Endothelial cell of umbilical vein (primary cell): ENCODE measurements around the gene AGBL4. TPM values are rescaled to one million over a fixed set of nuclear protein-coding genes. Genes with fewer than 3 reads are reported as not detected.

Experiments
- BruUV-seq: library from RNA; stranded (reverse); fragments of 400-500 nt; replicated peaks from 2 replicates; lab custom pipeline; 2021; lab: Mats Ljungman, UMichigan
- CTCF ChIA-PET: fragments of 300-600, 350-600 bp; sonication (Branson Sonifier 250); formaldehyde crosslinking; loops from one replicate; lab custom pipeline; 2021; ENCODE audit warnings: antibody characterized with exemption, inconsistent platforms; lab: Charles Lee
- POLR2A ChIA-PET: fragments of 300-600, 350-600 bp; sonication (Branson Sonifier 250); formaldehyde crosslinking; loops from one replicate; lab custom pipeline; 2021; ENCODE audit warnings: antibody characterized with exemption, inconsistent platforms; lab: Charles Lee
- DNase-seq: peaks from one replicate; pipeline ENCODE4 v3.0.0-alpha.2; 2011; ENCODE audit warnings: low read depth, low spot score
- FAIRE-seq: peaks from 2 replicates; lab custom pipeline; 2011; peaks lifted over from hg19 to GRCh38; lab: Jason Lieb, UNC
- H2AFZ ChIP-seq: 2 replicates; pipeline ENCODE4 v1.6.0; 2012; ENCODE audit warnings: low read depth, low read length, control low read depth, inconsistent platforms
- H3K27ac ChIP-seq: 2 replicates; pipeline ENCODE4 v1.5.1; 2011; ENCODE audit warnings: low read depth, mild to moderate bottlenecking, control low read depth, low read length, moderate library complexity; ENCODE audit not compliant: insufficient read depth
- H3K27me3 ChIP-seq, 2 experiments: 2 replicates each; pipeline versions ENCODE4 v1.6.0 to v1.6.1; 2011; ENCODE audit warnings: low read length in 2 of 2, mixed read lengths in 1 of 2; ENCODE audit not compliant: control insufficient read depth in 2 of 2, insufficient read depth in 2 of 2
- H3K36me3 ChIP-seq, 2 experiments: 2 replicates in 1 of 2; 3 replicates in 1 of 2; pipeline ENCODE4 v1.5.1; 2011; ENCODE audit warnings: low read length in 2 of 2, mild to moderate bottlenecking in 1 of 2, moderate library complexity in 1 of 2; ENCODE audit not compliant: control insufficient read depth in 2 of 2, insufficient read depth in 2 of 2; ENCODE audit errors: extremely low read depth in 1 of 2
- H3K4me1 ChIP-seq: 3 replicates; pipeline ENCODE4 v1.5.1; 2011; ENCODE audit warnings: mild to moderate bottlenecking, low read length; ENCODE audit not compliant: control insufficient read depth, insufficient read depth; ENCODE audit errors: extremely low read depth
- H3K4me2 ChIP-seq: 2 replicates; pipeline ENCODE4 v1.6.1; 2011; ENCODE audit warnings: low read length, control low read depth, mixed read lengths; ENCODE audit not compliant: insufficient read depth
- H3K4me3 ChIP-seq, 3 experiments: fragments of 200-600 bp in 1 of 3; sonication (generic), shearing (Covaris generic) in 1 of 3; replicated peaks in 1 of 3; 2 replicates each; pipeline ENCODE4 v1.5.1; 2011 to 2016; ENCODE audit warnings: control low read depth in 3 of 3, low read length in 3 of 3, mild to moderate bottlenecking in 2 of 3, inconsistent platforms in 1 of 3, low read depth in 1 of 3, moderate library complexity in 1 of 3; ENCODE audit not compliant: insufficient read depth in 1 of 3
- H3K79me2 ChIP-seq: 2 replicates; pipeline ENCODE4 v1.6.0; 2012; ENCODE audit warnings: low read length, inconsistent platforms; ENCODE audit not compliant: control insufficient read depth, insufficient read depth
- H3K9ac ChIP-seq: replicated peaks from 2 replicates; pipeline ENCODE3; 2011; ENCODE audit warnings: low read length, control low read depth; ENCODE audit not compliant: insufficient read depth; ENCODE audit errors: extremely low read depth
- H3K9me1 ChIP-seq: replicated peaks from 3 replicates; pipeline ENCODE4 v1.6.0; 2011; ENCODE audit warnings: mild to moderate bottlenecking, low read length; ENCODE audit not compliant: control insufficient read depth, insufficient read depth; ENCODE audit errors: extremely low read depth
- H3K9me3 ChIP-seq: replicated peaks from 2 replicates; pipeline ENCODE4 v1.5.1; 2012; ENCODE audit warnings: low read length, inconsistent platforms; ENCODE audit not compliant: control insufficient read depth, insufficient read depth
- H4K20me1 ChIP-seq: replicated peaks from 2 replicates; pipeline ENCODE3; 2011; ENCODE audit warnings: mild to moderate bottlenecking, low read length; ENCODE audit not compliant: control insufficient read depth, insufficient read depth; ENCODE audit errors: extremely low read depth
- EZH2 ChIP-seq: IDR thresholded peaks from 2 replicates; pipeline ENCODE4 v1.6.1; 2012; ENCODE audit warnings: borderline replicate concordance, low read depth, mild to moderate bottlenecking, moderate library complexity, low read length, inconsistent platforms; ENCODE audit not compliant: severe bottlenecking
- FOS ChIP-seq: IDR thresholded peaks from 2 replicates; pipeline ENCODE4 v1.6.1; 2011; ENCODE audit warnings: mild to moderate bottlenecking, low read length, moderate library complexity, borderline replicate concordance; ENCODE audit not compliant: insufficient read depth
- GATA2 ChIP-seq: IDR thresholded peaks from 2 replicates; pipeline ENCODE4 v1.7.0; 2011; ENCODE audit warnings: low read depth, mild to moderate bottlenecking, moderate library complexity, mixed read lengths, low read length; ENCODE audit not compliant: insufficient read length, insufficient read depth
- JUN ChIP-seq: IDR thresholded peaks from 2 replicates; pipeline ENCODE4 v1.6.1; 2011; ENCODE audit warnings: borderline replicate concordance, low read depth; ENCODE audit not compliant: insufficient read length, insufficient read depth
- MYC ChIP-seq: IDR thresholded peaks from one replicate; pipeline ENCODE4 v1.6.1; 2011; ENCODE audit warnings: mild to moderate bottlenecking, low read depth, low read length
- POLR2A ChIP-seq: IDR thresholded peaks from 2 replicates; pipeline ENCODE4 v1.6.1; 2012; ENCODE audit warnings: low read depth, mild to moderate bottlenecking, control low read depth, low read length
- POLR2AphosphoS5 ChIP-seq: IDR thresholded peaks from 2 replicates; pipeline ENCODE4 v1.6.1; 2012; ENCODE audit warnings: low read depth, mild to moderate bottlenecking, control low read depth, low read length, moderate library complexity; ENCODE audit not compliant: insufficient read depth
- dilution Hi-C: fragments of 300-500 bp; cut with MboI; formaldehyde crosslinking; loops from one replicate; pipeline ENCODE4 v1.15.0; 2019; ENCODE audit warnings: low sequenced_read_pairs; ENCODE audit not compliant: extremely low pct_ligation_motif_present
- intact Hi-C: fragments of 100-400 bp; cut with micrococcal nuclease; formaldehyde crosslinking; loops from one replicate; pipeline ENCODE4 v1.10.0; 2022
- polyA plus RNA-seq, 4 experiments: library from polyadenylated mRNA; depleted of rRNA in 3 of 4; stranded (reverse) in 3 of 4; unstranded in 1 of 4; fragments of >200 nt; gene quantifications; 2 replicates each; pipeline versions ENCODE4 v1.2.1 to v1.2.3, GENCODE V29; 2011 to 2012; ENCODE audit warnings: missing spikeins in 1 of 4
- total RNA-seq: library from RNA; stranded (reverse); gene quantifications from 2 replicates; pipeline ENCODE4 v1.2.3, GENCODE V29; 2021
- TF ChIP-seq, protein P1 (sequence below): IDR thresholded peaks from 2 replicates; pipeline ENCODE4 v1.6.1; 2011; ENCODE audit not compliant: insufficient read depth, insufficient read length
- TF ChIP-seq, protein P2 (sequence below), 2 donors: IDR thresholded peaks; 1 replicate in 1 of 2; 2 replicates in 1 of 2; pipeline ENCODE4 v1.5.1; 2011; ENCODE audit warnings: low read length in 2 of 2, mild to moderate bottlenecking in 2 of 2, moderate library complexity in 2 of 2, control low read depth in 1 of 2, inconsistent platforms in 1 of 2, low read depth in 1 of 2; ENCODE audit not compliant: insufficient read depth in 1 of 2; ENCODE audit errors: extremely low read depth in 1 of 2

Gene AGBL4
- total and polyA plus RNA-seq, 2 donors (not counting 3 experiments of a cell fraction or from before 2014, with no cell fraction given), result not detected

DNA sequence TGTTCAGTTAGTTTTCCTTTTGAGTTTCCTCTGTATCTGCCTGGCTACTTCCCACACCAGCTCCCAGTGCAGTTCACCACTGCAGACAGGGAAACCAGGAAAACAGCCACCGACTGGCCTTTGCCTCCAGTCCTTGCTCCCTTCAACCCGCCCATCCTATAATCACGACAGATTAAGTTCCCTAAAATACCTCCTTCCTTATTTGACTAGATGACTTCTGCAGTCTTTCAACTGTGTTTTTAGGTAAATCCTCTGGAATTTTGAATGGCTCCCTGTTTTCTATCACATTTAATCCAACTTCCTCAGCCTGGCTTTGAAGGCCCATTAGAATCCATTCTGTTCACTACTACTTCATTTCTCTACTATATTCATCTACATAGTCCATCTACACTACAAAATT lies 1284.7 kb downstream of the AGBL4 start:
- no TSS peak for BruUV-seq
- ChIA-PET POLR2A (no interaction called here), CTCF (no interaction called here)
- Histone ChIP-seq H3K27me3 (no peaks in the 10 kb centered on the region), H3K9ac (no peak overlapping the region), H3K27ac (no peak overlapping the region), H3K36me3 (no peaks in the 10 kb centered on the region), H2AFZ (no peak overlapping the region), H3K9me1 (no peaks in the 10 kb centered on the region), H3K4me1 (no peaks in the 10 kb centered on the region), H3K4me2 (no peak overlapping the region), H3K79me2 (no peaks in the 10 kb centered on the region), H4K20me1 (no peaks in the 10 kb centered on the region), H3K9me3 (no peaks in the 10 kb centered on the region), H3K4me3 (no peak overlapping the region)
- TF ChIP-seq JUN (no peak), EZH2 (no peak), POLR2A (no peak), FOS (no peak), GATA2 (no peak), POLR2AphosphoS5 (no peak), MYC (no peak)
- TF ChIP-seq, protein P1, sequence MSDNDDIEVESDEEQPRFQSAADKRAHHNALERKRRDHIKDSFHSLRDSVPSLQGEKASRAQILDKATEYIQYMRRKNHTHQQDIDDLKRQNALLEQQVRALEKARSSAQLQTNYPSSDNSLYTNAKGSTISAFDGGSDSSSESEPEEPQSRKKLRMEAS, result no peak
- TF ChIP-seq, protein P2, sequence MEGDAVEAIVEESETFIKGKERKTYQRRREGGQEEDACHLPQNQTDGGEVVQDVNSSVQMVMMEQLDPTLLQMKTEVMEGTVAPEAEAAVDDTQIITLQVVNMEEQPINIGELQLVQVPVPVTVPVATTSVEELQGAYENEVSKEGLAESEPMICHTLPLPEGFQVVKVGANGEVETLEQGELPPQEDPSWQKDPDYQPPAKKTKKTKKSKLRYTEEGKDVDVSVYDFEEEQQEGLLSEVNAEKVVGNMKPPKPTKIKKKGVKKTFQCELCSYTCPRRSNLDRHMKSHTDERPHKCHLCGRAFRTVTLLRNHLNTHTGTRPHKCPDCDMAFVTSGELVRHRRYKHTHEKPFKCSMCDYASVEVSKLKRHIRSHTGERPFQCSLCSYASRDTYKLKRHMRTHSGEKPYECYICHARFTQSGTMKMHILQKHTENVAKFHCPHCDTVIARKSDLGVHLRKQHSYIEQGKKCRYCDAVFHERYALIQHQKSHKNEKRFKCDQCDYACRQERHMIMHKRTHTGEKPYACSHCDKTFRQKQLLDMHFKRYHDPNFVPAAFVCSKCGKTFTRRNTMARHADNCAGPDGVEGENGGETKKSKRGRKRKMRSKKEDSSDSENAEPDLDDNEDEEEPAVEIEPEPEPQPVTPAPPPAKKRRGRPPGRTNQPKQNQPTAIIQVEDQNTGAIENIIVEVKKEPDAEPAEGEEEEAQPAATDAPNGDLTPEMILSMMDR (IDR thresholded peaks at IDR 0.05; ENCODE audit: extremely low read depth in 1 of 2, insufficient read depth in 1 of 2, low read depth in 1 of 2, low read length in 2 of 2), result no peak
- dilution Hi-C loops, result no loop called here
- FAIRE-seq, result no peak
- DNase-seq, result no peak
- intact Hi-C loops, result no loop called here
